ENCODE results near the gene U2AF1L4. TPM values are rescaled to one million over a fixed set of nuclear protein-coding genes. Genes with fewer than 3 reads are reported as not detected.

The U2AF1L4 gene
- total and polyA plus RNA-seq, 5 experiments from 2014 or later, result 43.1 to 93.1 (median 53.1) TPM

DNA sequence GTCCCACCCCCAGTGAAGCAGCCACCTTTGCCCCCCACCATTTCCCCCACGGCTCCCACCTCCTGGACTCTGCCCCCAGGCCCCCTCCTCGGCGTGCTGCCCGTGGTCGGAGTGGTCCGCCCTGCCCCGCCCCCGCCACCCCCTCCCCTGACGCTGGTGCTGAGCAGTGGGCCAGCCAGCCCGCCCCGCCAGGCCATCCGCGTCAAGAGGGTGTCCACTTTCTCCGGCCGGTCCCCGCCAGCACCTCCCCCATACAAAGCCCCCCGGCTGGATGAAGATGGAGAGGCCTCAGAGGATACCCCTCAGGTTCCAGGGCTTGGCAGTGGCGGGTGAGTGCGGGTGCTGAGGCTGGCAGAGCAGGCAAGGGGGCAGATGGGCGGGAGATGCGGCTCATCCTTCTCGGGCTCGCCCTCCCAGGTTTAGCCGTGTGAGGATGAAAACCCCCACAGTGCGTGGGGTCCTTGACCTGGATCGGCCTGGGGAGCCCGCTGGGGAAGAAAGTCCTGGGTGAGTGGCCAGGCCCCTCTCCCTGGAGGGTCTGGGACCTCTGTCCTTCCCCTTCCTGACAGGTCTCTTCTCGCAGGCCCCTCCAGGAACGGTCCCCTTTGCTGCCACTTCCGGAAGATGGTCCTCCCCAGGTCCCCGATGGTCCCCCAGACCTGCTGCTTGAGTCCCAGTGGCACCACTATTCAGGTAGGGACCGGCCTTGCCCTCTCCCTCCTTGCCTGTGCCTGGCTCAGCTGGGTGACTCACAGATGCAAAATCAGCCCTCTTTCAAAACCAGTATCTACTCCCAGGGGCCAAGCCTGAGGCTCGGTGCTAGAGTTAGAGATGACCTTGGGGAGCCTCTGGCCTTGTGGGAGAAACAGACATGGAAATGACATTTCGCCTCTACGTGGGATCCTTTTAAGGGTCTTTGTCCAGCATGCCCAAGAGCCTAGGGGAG is 11.8 kb downstream of the U2AF1L4 start:
- POLR2A ChIA-PET, result interaction anchor here (1.1 kb wide), 2 partner anchors 12 to 121 kb away, joined by 3 to 5 read pairs; partner anchors contain the start of genes HAUS5, PSENEN and U2AF1L4
- Mint-ChIP-seq H3K9me3 (no peaks in the 10 kb centered on the region), H3K27ac (peak overlapping the region in 8 of 10 donors; percentile 20 to 83 (median 63)), H3K36me3 (peaks cover 0 to 64% (median 11%) of the 10 kb centered on the region in 3 donors), H3K27me3 (no peaks in the 10 kb centered on the region), H3K4me3 (no peak overlapping the region), H3K4me1 (peaks cover 7 to 32% (median 24%) of the 10 kb centered on the region in 4 donors)
- ATAC-seq (no peak), DNase-seq (no peak)

DNA sequence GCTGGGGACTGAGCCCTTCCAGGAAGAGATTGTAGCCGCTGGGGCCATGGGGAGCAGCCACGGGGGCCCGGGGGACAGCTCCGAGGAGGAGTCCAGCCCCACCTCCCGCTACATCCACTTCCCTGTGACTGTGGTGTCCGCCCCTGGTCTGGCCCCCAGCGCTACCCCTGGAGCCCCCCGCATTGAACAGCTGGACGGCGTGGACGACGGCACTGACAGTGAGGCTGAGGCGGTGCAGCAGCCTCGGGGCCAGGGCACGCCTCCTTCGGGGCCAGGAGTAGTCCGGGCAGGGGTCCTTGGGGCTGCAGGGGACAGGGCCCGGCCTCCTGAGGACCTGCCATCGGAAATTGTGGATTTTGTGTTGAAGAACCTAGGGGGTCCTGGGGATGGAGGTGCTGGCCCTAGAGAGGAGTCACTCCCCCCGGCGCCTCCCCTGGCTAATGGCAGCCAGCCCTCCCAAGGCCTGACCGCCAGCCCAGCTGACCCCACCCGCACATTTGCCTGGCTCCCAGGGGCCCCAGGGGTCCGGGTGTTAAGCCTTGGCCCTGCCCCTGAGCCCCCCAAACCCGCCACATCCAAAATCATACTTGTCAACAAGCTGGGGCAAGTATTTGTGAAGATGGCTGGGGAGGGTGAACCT is 12.6 kb downstream of the U2AF1L4 start:
- no peak for ATAC-seq
- Mint-ChIP-seq H3K4me1 (peaks cover 7 to 32% (median 25%) of the 10 kb centered on the region in 4 donors), H3K27ac (no peak overlapping the region), H3K4me3 (no peak overlapping the region), H3K36me3 (peaks cover 0 to 71% (median 11%) of the 10 kb centered on the region in 3 donors), H3K9me3 (no peaks in the 10 kb centered on the region), H3K27me3 (no peaks in the 10 kb centered on the region)
- POLR2A ChIA-PET, result interaction anchor here (0.6 to 1.6 kb wide), 3 partner anchors 8 to 80 kb away, joined by 3 to 10 read pairs (median 5); no protein-coding TSS in a partner anchor
- DNase-seq, result no peak

GRCh38 chr19:35731779-35732405 is 13.3 kb downstream of the U2AF1L4 start:
- Mint-ChIP-seq H3K9me3 (no peaks in the 10 kb centered on the region), H3K27me3 (no peaks in the 10 kb centered on the region), H3K4me3 (no peak overlapping the region), H3K36me3 (peaks cover 0 to 73% (median 11%) of the 10 kb centered on the region in 3 donors), H3K4me1 (peaks cover 2 to 26% (median 21%) of the 10 kb centered on the region in 4 donors), H3K27ac (no peak overlapping the region)
- ATAC-seq (no peak), DNase-seq (no peak)
- POLR2A ChIA-PET, result interaction anchor here (0.6 to 1.6 kb wide), 3 partner anchors 9 to 79 kb away, joined by 3 to 10 read pairs (median 5); no protein-coding TSS in a partner anchor

DNA sequence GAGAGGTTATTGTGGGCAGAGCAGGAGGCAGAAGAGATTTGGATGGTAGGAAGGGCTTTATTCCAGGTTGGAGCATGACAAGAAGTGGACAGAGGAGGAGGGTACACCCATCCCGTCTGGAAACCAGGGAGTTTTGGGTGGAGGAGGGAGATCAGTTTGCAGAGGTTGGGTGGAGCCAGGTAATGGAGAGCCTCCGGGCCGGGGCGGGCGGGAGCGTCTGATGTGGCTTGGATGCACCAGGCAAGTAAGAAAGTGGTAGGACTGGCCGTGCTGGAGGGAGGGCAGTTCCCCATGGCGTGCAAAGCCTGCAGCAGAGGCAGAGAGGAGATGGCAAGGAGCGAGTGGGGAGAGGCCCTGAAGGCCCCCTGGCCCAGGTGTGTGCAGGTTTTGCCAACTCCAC is 13.9 kb downstream of the U2AF1L4 start:
- Mint-ChIP-seq H3K27ac (peak overlapping the region in 3 of 10 donors; percentile 56 to 84 (median 77)), H3K36me3 (peaks cover 0 to 75% (median 11%) of the 10 kb centered on the region in 3 donors), H3K27me3 (no peaks in the 10 kb centered on the region), H3K4me1 (peaks cover 0 to 20% (median 18%) of the 10 kb centered on the region in 4 donors), H3K9me3 (no peaks in the 10 kb centered on the region), H3K4me3 (peak overlapping the region in 1 of 10 donors; percentile 40)
- POLR2A ChIA-PET, result interaction anchor here (1.6 kb wide), 1 partner anchor 9 kb away, joined by 10 read pairs; no protein-coding TSS in a partner anchor
- DNase-seq, result no peak
- ATAC-seq, result no peak

- no peak for ATAC-seq
- peak overlapping the region in 1 of 10 donors; percentile 28 for H3K27ac Mint-ChIP-seq
- peaks cover 0 to 78% (median 18%) of the 10 kb centered on the region in 3 donors for H3K36me3 Mint-ChIP-seq
- peaks cover 0 to 18% (median 12%) of the 10 kb centered on the region in 4 donors for H3K4me1 Mint-ChIP-seq
- no peaks in the 10 kb centered on the region for H3K9me3 Mint-ChIP-seq
- no peak overlapping the region for H3K4me3 Mint-ChIP-seq
- POLR2A ChIA-PET, result interaction anchor here (0.9 kb wide), 1 partner anchor 10 kb away, joined by 3 read pairs; no protein-coding TSS in a partner anchor
- no peak for DNase-seq
- H3K27me3 Mint-ChIP-seq, result no peaks in the 10 kb centered on the region
Observed at GRCh38 chr19:35730326-35730725, 14.9 kb downstream of the U2AF1L4 start.

DNA sequence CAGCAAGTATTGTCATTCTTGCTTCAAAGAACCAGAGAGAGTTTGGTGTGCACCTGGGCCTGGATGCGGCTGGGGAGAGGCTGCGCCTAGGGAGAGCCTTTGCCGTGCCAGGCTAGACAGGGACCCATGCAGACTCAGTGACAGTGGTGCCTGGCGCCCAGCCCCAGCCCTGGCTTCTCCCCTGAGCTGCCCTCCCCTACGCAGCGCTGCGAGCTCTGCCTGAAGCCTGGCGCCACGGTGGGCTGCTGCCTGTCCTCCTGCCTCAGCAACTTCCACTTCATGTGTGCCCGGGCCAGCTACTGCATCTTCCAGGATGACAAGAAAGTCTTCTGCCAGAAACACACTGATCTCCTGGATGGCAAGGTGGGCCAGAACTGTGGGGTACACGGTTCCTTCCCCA is 15.5 kb downstream of the U2AF1L4 start:
- H3K27me3 Mint-ChIP-seq, result no peaks in the 10 kb centered on the region
- no peak overlapping the region for H3K4me3 Mint-ChIP-seq
- no peaks in the 10 kb centered on the region for H3K9me3 Mint-ChIP-seq
- no peak overlapping the region for H3K27ac Mint-ChIP-seq
- peaks cover 0 to 80% (median 18%) of the 10 kb centered on the region in 3 donors for H3K36me3 Mint-ChIP-seq
- ATAC-seq (no peak), DNase-seq (no peak)
- H3K4me1 Mint-ChIP-seq, result peaks cover 0 to 15% (median 12%) of the 10 kb centered on the region in 4 donors
- POLR2A ChIA-PET, result no interaction called here

GRCh38 chr19:35729021-35729420 is 16.2 kb downstream of the U2AF1L4 start:
- no peak overlapping the region for H3K27ac Mint-ChIP-seq
- H3K4me3 Mint-ChIP-seq, result no peak overlapping the region
- H3K27me3 Mint-ChIP-seq, result no peaks in the 10 kb centered on the region
- ATAC-seq (no peak), DNase-seq (no peak)
- H3K4me1 Mint-ChIP-seq, result peaks cover 0 to 11% (median 5%) of the 10 kb centered on the region in 4 donors
- POLR2A ChIA-PET, result no interaction called here
- no peaks in the 10 kb centered on the region for H3K9me3 Mint-ChIP-seq
- peaks cover 0 to 80% (median 21%) of the 10 kb centered on the region in 3 donors for H3K36me3 Mint-ChIP-seq

DNA sequence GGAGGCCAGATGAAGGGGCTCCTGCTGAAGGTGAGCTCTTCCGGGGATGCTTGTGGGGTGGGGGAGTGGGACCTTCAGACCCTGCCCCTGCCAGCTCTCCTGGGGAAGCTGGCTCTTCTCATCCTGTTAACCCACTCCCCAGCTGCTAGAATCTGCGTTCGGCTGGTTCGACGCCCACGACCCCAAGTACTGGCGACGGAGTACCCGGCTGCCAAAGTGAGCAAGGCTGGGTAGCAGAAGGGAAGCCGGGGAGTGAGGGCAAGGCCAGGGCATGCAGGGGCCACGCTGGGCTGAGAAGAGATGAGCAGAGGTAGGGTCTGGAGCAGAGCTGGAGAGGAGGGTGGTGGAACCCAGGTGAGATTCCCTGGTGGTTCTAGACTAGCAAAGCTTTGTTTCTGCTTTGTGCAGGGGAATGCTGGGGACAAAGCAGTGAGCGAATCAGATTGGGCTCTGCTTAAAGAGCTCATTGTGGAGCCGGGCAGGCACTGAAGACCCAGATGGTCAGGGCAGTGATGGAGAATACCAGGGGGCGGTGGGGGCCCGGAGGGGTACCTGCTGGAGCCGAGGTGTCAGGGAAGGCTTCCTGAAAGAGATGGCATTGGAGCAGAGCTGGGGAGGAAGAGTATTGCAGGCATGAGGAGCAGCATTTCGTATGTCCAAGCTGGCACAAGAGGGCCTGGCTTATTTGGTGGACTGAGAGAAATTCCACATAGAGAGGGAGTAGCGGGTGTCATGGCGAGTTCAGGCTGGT is 17.1 kb downstream of the U2AF1L4 start:
- Mint-ChIP-seq H3K36me3 (peaks cover 0 to 87% (median 23%) of the 10 kb centered on the region in 3 donors), H3K27ac (peak overlapping the region in 1 of 10 donors; percentile 53), H3K9me3 (no peaks in the 10 kb centered on the region), H3K4me3 (no peak overlapping the region), H3K4me1 (peaks cover 0 to 15% (median 3%) of the 10 kb centered on the region in 4 donors), H3K27me3 (no peaks in the 10 kb centered on the region)
- ATAC-seq (no peak), DNase-seq (no peak)
- POLR2A ChIA-PET, result interaction anchor here (0.9 to 1.3 kb wide), 5 partner anchors 9 to 20 kb away, joined by 3 to 6 read pairs (median 5); partner anchors contain the start of genes LIN37, PSENEN and U2AF1L4

GRCh38 chr19:35727053-35727955 is 17.9 kb downstream of the U2AF1L4 start:
- peaks cover 0 to 94% (median 23%) of the 10 kb centered on the region in 3 donors for H3K36me3 Mint-ChIP-seq
- ATAC-seq (no peak), DNase-seq (no peak)
- no peaks in the 10 kb centered on the region for H3K9me3 Mint-ChIP-seq
- POLR2A ChIA-PET, result interaction anchor here (0.6 to 1.4 kb wide), 7 partner anchors 9 to 162 kb away, joined by 3 to 6 read pairs (median 5); partner anchors contain the start of genes LIN37, PSENEN and U2AF1L4
- H3K4me3 Mint-ChIP-seq, result no peak overlapping the region
- H3K27me3 Mint-ChIP-seq, result no peaks in the 10 kb centered on the region
- H3K27ac Mint-ChIP-seq, result peak overlapping the region in 1 of 10 donors; percentile 67
- H3K4me1 Mint-ChIP-seq, result peaks cover 0 to 20% (median 5%) of the 10 kb centered on the region in 4 donors

DNA sequence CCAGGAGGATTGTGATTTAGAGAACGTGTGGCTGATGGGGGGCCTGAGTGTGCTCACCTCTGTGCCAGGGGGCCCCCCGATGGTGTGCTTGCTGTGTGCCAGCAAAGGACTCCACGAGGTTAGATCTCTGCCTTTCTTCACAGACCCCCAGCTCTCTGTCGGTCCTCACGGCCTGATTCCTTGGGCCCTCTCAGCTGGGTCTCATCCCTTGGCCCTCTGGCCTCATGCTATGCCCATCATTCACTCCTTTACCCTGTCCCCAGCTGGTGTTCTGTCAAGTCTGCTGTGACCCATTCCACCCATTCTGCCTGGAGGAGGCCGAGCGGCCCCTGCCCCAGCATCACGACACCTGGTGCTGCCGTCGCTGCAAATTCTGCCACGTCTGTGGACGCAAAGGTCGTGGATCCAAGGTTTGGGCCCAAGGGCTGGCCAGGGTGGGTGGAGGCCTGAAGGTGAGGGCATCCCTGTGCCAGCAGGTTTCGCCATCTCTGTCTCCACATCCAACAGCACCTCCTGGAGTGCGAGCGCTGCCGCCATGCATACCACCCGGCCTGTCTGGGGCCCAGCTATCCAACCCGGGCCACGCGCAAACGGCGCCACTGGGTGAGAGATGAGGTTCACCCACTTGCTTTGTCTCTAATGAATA is 19.9 kb downstream of the U2AF1L4 start:
- peaks cover 0 to 24% (median 9%) of the 10 kb centered on the region in 4 donors for H3K4me1 Mint-ChIP-seq
- peak overlapping the region in 1 of 10 donors; percentile 65 for H3K27ac Mint-ChIP-seq
- H3K27me3 Mint-ChIP-seq, result no peaks in the 10 kb centered on the region
- POLR2A ChIA-PET, result interaction anchor here (1.4 to 1.8 kb wide), 2 partner anchors 15 kb away, joined by 5 read pairs; no protein-coding TSS in a partner anchor
- no peaks in the 10 kb centered on the region for H3K9me3 Mint-ChIP-seq
- no peak overlapping the region for H3K4me3 Mint-ChIP-seq
- peaks cover 0 to 95% (median 22%) of the 10 kb centered on the region in 3 donors for H3K36me3 Mint-ChIP-seq
- DNase-seq (no peak), ATAC-seq (no peak)

Measured in naive thymus-derived CD8-positive, alpha-beta T cell (primary cell).